ENCODE results near the gene ADD3.
"Not testable (repeated sequence)": the region's sequence is repeated elsewhere in the genome, so short reads cannot be mapped to it uniquely, and the experiment has no call there.

The ADD3 gene

GRCh38 chr10:109979215-109979614, 28.6 kb upstream of the ADD3 start:
- no peak for TF ChIP-seq CTCF (IDR thresholded peaks at IDR 0.05; ENCODE audit: insufficient read depth, low read length, poor library complexity, severe bottlenecking)
- Histone ChIP-seq H3K4me3 (replicated peaks; ENCODE audit: low read depth, low read length) (no peak overlapping the region), H3K27me3 (replicated peaks; ENCODE audit: control insufficient read depth, insufficient read depth, low read length) (no peaks in the 10 kb centered on the region), H3K36me3 (ENCODE audit: control insufficient read depth, insufficient read depth, low read length) (no peaks in the 10 kb centered on the region)
- DNase-seq (ENCODE audit: extremely low read depth, insufficient read length): no peak

GRCh38 chr10:109981650-109982049, 26.1 kb upstream of the ADD3 start:
- Histone ChIP-seq H3K27me3 (replicated peaks; ENCODE audit: control insufficient read depth, insufficient read depth, low read length) (no peaks in the 10 kb centered on the region), H3K36me3 (ENCODE audit: control insufficient read depth, insufficient read depth, low read length) (no peaks in the 10 kb centered on the region), H3K4me3 (replicated peaks; ENCODE audit: low read depth, low read length) (no peak overlapping the region)
- no peak for DNase-seq (ENCODE audit: extremely low read depth, insufficient read length)
- TF ChIP-seq CTCF (IDR thresholded peaks at IDR 0.05; ENCODE audit: insufficient read depth, low read length, poor library complexity, severe bottlenecking): no peak

- DNase-seq (ENCODE audit: extremely low read depth, insufficient read length): no peak
- Histone ChIP-seq H3K27me3 (replicated peaks; ENCODE audit: control insufficient read depth, insufficient read depth, low read length) (no peaks in the 10 kb centered on the region), H3K36me3 (ENCODE audit: control insufficient read depth, insufficient read depth, low read length) (no peaks in the 10 kb centered on the region), H3K4me3 (replicated peaks; ENCODE audit: low read depth, low read length) (no peak overlapping the region)
- TF ChIP-seq CTCF (IDR thresholded peaks at IDR 0.05; ENCODE audit: insufficient read depth, low read length, poor library complexity, severe bottlenecking): no peak
Observed at GRCh38 chr10:109982123-109982522, 25.7 kb upstream of the ADD3 start.

GRCh38 chr10:109982812-109983211, 25.0 kb upstream of the ADD3 start:
- no peaks in the 10 kb centered on the region for H3K27me3 ChIP-seq (replicated peaks; ENCODE audit: control insufficient read depth, insufficient read depth, low read length)
- no peak overlapping the region for H3K4me3 ChIP-seq (replicated peaks; ENCODE audit: low read depth, low read length)
- DNase-seq (ENCODE audit: extremely low read depth, insufficient read length): no peak
- no peak for TF ChIP-seq CTCF (IDR thresholded peaks at IDR 0.05; ENCODE audit: insufficient read depth, low read length, poor library complexity, severe bottlenecking)
- no peaks in the 10 kb centered on the region for H3K36me3 ChIP-seq (ENCODE audit: control insufficient read depth, insufficient read depth, low read length)

- Histone ChIP-seq H3K27me3 (replicated peaks; ENCODE audit: control insufficient read depth, insufficient read depth, low read length) (no peaks in the 10 kb centered on the region), H3K36me3 (ENCODE audit: control insufficient read depth, insufficient read depth, low read length) (no peaks in the 10 kb centered on the region), H3K4me3 (replicated peaks; ENCODE audit: low read depth, low read length) (no peak overlapping the region)
- no peak for DNase-seq (ENCODE audit: extremely low read depth, insufficient read length)
- TF ChIP-seq CTCF (IDR thresholded peaks at IDR 0.05; ENCODE audit: insufficient read depth, low read length, poor library complexity, severe bottlenecking): no peak
Observed at GRCh38 chr10:109984013-109984412, 23.8 kb upstream of the ADD3 start.

- not testable (repeated sequence) for H3K27me3 ChIP-seq (replicated peaks; ENCODE audit: control insufficient read depth, insufficient read depth, low read length); H3K4me3 ChIP-seq (replicated peaks; ENCODE audit: low read depth, low read length); DNase-seq (ENCODE audit: extremely low read depth, insufficient read length); H3K36me3 ChIP-seq (ENCODE audit: control insufficient read depth, insufficient read depth, low read length)
Observed at GRCh38 chr10:109985768-109986167, 22.0 kb upstream of the ADD3 start.

Data from GM06990 (cell line).